Neural progenitor cell (in vitro differentiated cells): ENCODE data around the gene SLC46A2. TPM values are rescaled to one million over a fixed set of nuclear protein-coding genes. Genes with fewer than 3 reads are reported as not detected.

Experiments
- DNase-seq: peaks from one replicate; pipeline ENCODE4 v3.0.0-alpha.2; 2016; ENCODE audit warnings: low spot score
- H2AFZ ChIP-seq: fragments of 200-600 bp; sonication (generic); replicated peaks from 2 replicates; pipeline ENCODE4 v1.6.1; 2016; ENCODE audit warnings: antibody characterized with exemption
- H3F3A ChIP-seq: fragments of 200-600 bp; sonication (generic); 2 replicates; pipeline ENCODE4 v1.6.1; 2016; ENCODE audit warnings: antibody characterized with exemption, low read depth
- H3K27ac ChIP-seq: fragments of 200-600 bp; sonication (generic); 2 replicates; pipeline ENCODE4 v1.5.1; 2016; ENCODE audit warnings: mild to moderate bottlenecking
- H3K27me3 ChIP-seq: fragments of 200-600 bp; sonication (generic); 2 replicates; pipeline ENCODE4 v1.6.1; 2016; ENCODE audit warnings: mild to moderate bottlenecking, moderate library complexity
- H3K36me3 ChIP-seq: fragments of 200-600 bp; sonication (generic); 2 replicates; pipeline ENCODE4 v1.5.1; 2016
- H3K4me1 ChIP-seq: fragments of 200-600 bp; sonication (generic); 2 replicates; pipeline ENCODE4 v1.6.1; 2016; ENCODE audit warnings: mixed run types
- H3K4me2 ChIP-seq: fragments of 200-600 bp; sonication (generic); 2 replicates; pipeline ENCODE4 v1.6.1; 2016
- H3K4me3 ChIP-seq: fragments of 200-600 bp; sonication (generic); 2 replicates; pipeline ENCODE4 v1.5.1; 2016
- H3K79me2 ChIP-seq: fragments of 200-600 bp; sonication (generic); 2 replicates; pipeline ENCODE4 v1.6.1; 2016; ENCODE audit warnings: low read depth
- H3K9ac ChIP-seq: fragments of 200-600 bp; sonication (generic); 2 replicates; pipeline ENCODE4 v1.6.1; 2016
- H3K9me3 ChIP-seq: fragments of 200-600 bp; sonication (generic); 2 replicates; pipeline ENCODE4 v1.5.1; 2016; ENCODE audit warnings: low read depth
- H4K20me1 ChIP-seq: fragments of 200-600 bp; sonication (generic); 2 replicates; pipeline ENCODE4 v1.6.1; 2016; ENCODE audit warnings: low read depth
- H3K27ac Mint-ChIP-seq: 3 replicates; pipeline ENCODE4 v1.8.0; 2021; ENCODE audit warnings: mixed read lengths
- H3K27me3 Mint-ChIP-seq: 2 replicates; pipeline ENCODE4 v1.8.0; 2022; ENCODE audit warnings: low read depth, mild to moderate bottlenecking, inconsistent platforms, moderate library complexity, mixed read lengths; ENCODE audit not compliant: insufficient read depth
- H3K36me3 Mint-ChIP-seq: 3 replicates; pipeline ENCODE4 v1.8.0; 2021; ENCODE audit warnings: mixed read lengths
- H3K4me1 Mint-ChIP-seq: 3 replicates; pipeline ENCODE4 v1.8.0; 2021; ENCODE audit warnings: mixed read lengths
- H3K4me3 Mint-ChIP-seq: 3 replicates; pipeline ENCODE4 v1.8.0; 2021; ENCODE audit warnings: mild to moderate bottlenecking, moderate library complexity, mixed read lengths
- H3K9me3 Mint-ChIP-seq: 3 replicates; pipeline ENCODE4 v1.8.0; 2020; ENCODE audit warnings: mixed read lengths
- CTCF ChIP-seq: fragments of 200-600 bp; sonication (generic); IDR thresholded peaks from 2 replicates; pipeline ENCODE4 v1.5.1; 2017; ENCODE audit warnings: antibody characterized with exemption, mild to moderate bottlenecking
- EZH2 ChIP-seq: fragments of 200-600 bp; sonication (generic); IDR thresholded peaks from 2 replicates; pipeline ENCODE4 v1.6.1; 2017; ENCODE audit warnings: antibody characterized with exemption, mild to moderate bottlenecking, moderate library complexity
- EZH2phosphoT487 ChIP-seq: fragments of 200-600 bp; sonication (generic); IDR thresholded peaks from 2 replicates; pipeline ENCODE4 v1.6.1; 2017; ENCODE audit warnings: antibody characterized with exemption
- total RNA-seq: library from RNA; depleted of rRNA; stranded (reverse); fragments of >200 nt; gene quantifications from 2 replicates; pipeline ENCODE4 v1.2.3, GENCODE V29; 2015; ENCODE audit warnings: low replicate concordance

The SLC46A2 gene
- total RNA-seq, 1 donor from 2014 or later = not detected

DNA sequence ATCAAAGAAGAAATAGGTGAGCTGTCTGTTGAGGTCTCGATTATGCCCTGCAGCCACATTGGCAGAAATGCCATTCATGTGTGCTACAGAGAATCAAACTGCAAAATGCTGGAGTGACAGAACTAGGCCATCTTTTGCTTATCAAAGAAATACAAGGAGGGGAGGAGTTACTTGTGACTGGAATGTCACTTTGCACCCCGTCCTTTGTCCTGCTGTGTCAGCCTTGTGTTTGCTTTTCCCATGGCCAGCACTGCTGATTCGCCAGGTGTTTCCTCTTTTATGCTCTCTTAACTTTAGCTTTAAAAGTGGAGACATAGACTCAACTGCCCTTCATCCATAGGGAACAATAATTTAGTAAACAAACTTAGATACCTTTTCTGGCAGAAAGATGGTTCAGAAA is 54.3 kb downstream of the SLC46A2 start:
- Mint-ChIP-seq H3K36me3 (peaks cover 22% of the 10 kb centered on the region), H3K4me3 (no peak overlapping the region), H3K4me1 (no peaks in the 10 kb centered on the region), H3K9me3 (no peaks in the 10 kb centered on the region), H3K27ac (no peak overlapping the region), H3K27me3 (no peaks in the 10 kb centered on the region)
- H3K79me2 ChIP-seq = no peaks in the 10 kb centered on the region
- H3K9me3 ChIP-seq = no peaks in the 10 kb centered on the region
- H3F3A ChIP-seq = no peaks in the 10 kb centered on the region
- H3K36me3 ChIP-seq = no peaks in the 10 kb centered on the region
- H3K4me3 ChIP-seq = no peak overlapping the region
- no peak overlapping the region for H3K4me2 ChIP-seq
- H3K27me3 ChIP-seq = no peaks in the 10 kb centered on the region
- no peak overlapping the region for H3K9ac ChIP-seq
- H3K4me1 ChIP-seq = peaks cover 6% of the 10 kb centered on the region
- no peak for TF ChIP-seq EZH2phosphoT487
- no peaks in the 10 kb centered on the region for H4K20me1 ChIP-seq
- no peak overlapping the region for H2AFZ ChIP-seq
- no peak for DNase-seq
- H3K27ac ChIP-seq = no peak overlapping the region

DNA sequence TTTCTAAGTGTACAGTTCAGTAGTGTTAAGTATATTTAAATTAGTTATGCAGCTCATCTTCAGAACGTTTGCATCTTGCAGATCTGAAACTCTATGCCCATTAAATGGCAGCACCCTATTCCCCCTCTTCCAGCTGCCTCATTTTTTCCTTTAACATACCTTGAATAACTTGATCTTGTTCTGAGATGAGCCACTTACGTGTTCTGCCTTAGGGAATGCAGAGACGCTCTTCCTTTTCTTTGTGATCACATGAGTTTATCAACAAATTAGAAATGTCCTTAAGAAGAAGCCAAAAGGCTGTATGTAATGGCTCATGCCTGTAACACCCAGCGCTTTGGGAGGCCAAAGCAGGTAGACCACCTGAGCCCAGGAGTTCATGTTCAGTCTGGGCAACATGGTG is 57.6 kb downstream of the SLC46A2 start:
- H3K36me3 Mint-ChIP-seq = peaks cover 9% of the 10 kb centered on the region
- Histone ChIP-seq H3K36me3 (no peaks in the 10 kb centered on the region), H3K27me3 (no peaks in the 10 kb centered on the region), H3K79me2 (no peaks in the 10 kb centered on the region), H2AFZ (no peak overlapping the region), H3F3A (no peaks in the 10 kb centered on the region), H3K4me2 (no peak overlapping the region), H4K20me1 (no peaks in the 10 kb centered on the region), H3K9ac (no peak overlapping the region), H3K4me1 (peaks cover 6% of the 10 kb centered on the region), H3K4me3 (no peak overlapping the region), H3K9me3 (no peaks in the 10 kb centered on the region), H3K27ac (no peak overlapping the region)
- H3K27me3 Mint-ChIP-seq = no peaks in the 10 kb centered on the region
- no peaks in the 10 kb centered on the region for H3K9me3 Mint-ChIP-seq
- H3K4me3 Mint-ChIP-seq = no peak overlapping the region
- H3K27ac Mint-ChIP-seq = no peak overlapping the region
- DNase-seq = no peak
- TF ChIP-seq EZH2phosphoT487 (no peak), CTCF (no peak)
- no peaks in the 10 kb centered on the region for H3K4me1 Mint-ChIP-seq

- Histone ChIP-seq H3K36me3 (no peaks in the 10 kb centered on the region), H2AFZ (no peak overlapping the region), H4K20me1 (no peaks in the 10 kb centered on the region), H3K27me3 (no peaks in the 10 kb centered on the region), H3K4me1 (peaks cover 6% of the 10 kb centered on the region), H3K27ac (no peak overlapping the region), H3K4me2 (no peak overlapping the region), H3K9me3 (no peaks in the 10 kb centered on the region), H3K4me3 (no peak overlapping the region), H3K9ac (no peak overlapping the region), H3F3A (no peaks in the 10 kb centered on the region), H3K79me2 (no peaks in the 10 kb centered on the region)
- no peaks in the 10 kb centered on the region for H3K4me1 Mint-ChIP-seq
- peaks cover 6% of the 10 kb centered on the region for H3K36me3 Mint-ChIP-seq
- TF ChIP-seq CTCF = no peak
- TF ChIP-seq EZH2phosphoT487 = no peak
- TF ChIP-seq EZH2 = no peak
- no peaks in the 10 kb centered on the region for H3K9me3 Mint-ChIP-seq
- no peaks in the 10 kb centered on the region for H3K27me3 Mint-ChIP-seq
- no peak overlapping the region for H3K4me3 Mint-ChIP-seq
- no peak for DNase-seq
- H3K27ac Mint-ChIP-seq = no peak overlapping the region
Observed at GRCh38 chr9:112831969-112832368, 58.7 kb downstream of the SLC46A2 start.

GRCh38 chr9:112831281-112831851 is 59.3 kb downstream of the SLC46A2 start:
- no peaks in the 10 kb centered on the region for H3K9me3 ChIP-seq
- H3F3A ChIP-seq = no peaks in the 10 kb centered on the region
- H3K27me3 Mint-ChIP-seq = no peaks in the 10 kb centered on the region

More at GRCh38 chr9:112831281-112831851, 59.3 kb downstream of the SLC46A2 start:
- H3K4me3 ChIP-seq = no peak overlapping the region
- Mint-ChIP-seq H3K36me3 (peaks cover 3% of the 10 kb centered on the region), H3K4me1 (no peaks in the 10 kb centered on the region), H3K27ac (no peak overlapping the region), H3K9me3 (no peaks in the 10 kb centered on the region), H3K4me3 (no peak overlapping the region)
- H3K27ac ChIP-seq = no peak overlapping the region
- H3K9ac ChIP-seq = no peak overlapping the region
- H3K27me3 ChIP-seq = no peaks in the 10 kb centered on the region
- H3K4me1 ChIP-seq = peaks cover 4% of the 10 kb centered on the region
- H2AFZ ChIP-seq = no peak overlapping the region
- H3K4me2 ChIP-seq = no peak overlapping the region
- no peaks in the 10 kb centered on the region for H4K20me1 ChIP-seq
- H3K36me3 ChIP-seq = no peaks in the 10 kb centered on the region
- H3K79me2 ChIP-seq = no peaks in the 10 kb centered on the region
- TF ChIP-seq EZH2phosphoT487 (no peak), EZH2 (no peak), CTCF (no peak)
- DNase-seq = no peak
